ENCODE results near the gene GHR.
"Not testable (repeated sequence)": the region's sequence is repeated elsewhere in the genome, so short reads cannot be mapped to it uniquely, and the experiment has no call there.

The GHR gene

GRCh38 chr5:42675602-42676001 lies 252.4 kb downstream of the GHR start:
- no peak overlapping the region for H3K27ac ChIP-seq
- DNase-seq (ENCODE audit: low read depth, low spot score): no peak

DNA sequence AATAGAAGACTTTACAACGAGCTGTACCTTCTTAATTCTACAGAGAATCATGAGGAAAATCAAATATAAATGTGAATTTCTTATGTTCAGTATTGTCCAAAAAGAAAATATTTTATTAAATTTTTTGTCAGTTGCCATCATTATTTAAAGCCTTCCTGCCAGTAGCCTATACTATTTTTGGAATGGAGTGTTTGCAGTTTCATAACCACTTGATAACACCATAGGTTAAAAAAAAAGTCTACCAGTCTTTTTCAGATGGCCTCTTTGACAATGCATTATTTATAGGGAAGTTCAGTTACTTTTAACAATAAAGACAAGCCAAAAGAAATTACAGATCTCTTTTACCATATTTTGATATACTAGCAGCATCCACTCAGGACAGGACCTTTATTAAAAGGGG lies 253.1 kb downstream of the GHR start:
- H3K27ac ChIP-seq: no peak overlapping the region
- no peak for DNase-seq (ENCODE audit: low read depth, low spot score)

DNA sequence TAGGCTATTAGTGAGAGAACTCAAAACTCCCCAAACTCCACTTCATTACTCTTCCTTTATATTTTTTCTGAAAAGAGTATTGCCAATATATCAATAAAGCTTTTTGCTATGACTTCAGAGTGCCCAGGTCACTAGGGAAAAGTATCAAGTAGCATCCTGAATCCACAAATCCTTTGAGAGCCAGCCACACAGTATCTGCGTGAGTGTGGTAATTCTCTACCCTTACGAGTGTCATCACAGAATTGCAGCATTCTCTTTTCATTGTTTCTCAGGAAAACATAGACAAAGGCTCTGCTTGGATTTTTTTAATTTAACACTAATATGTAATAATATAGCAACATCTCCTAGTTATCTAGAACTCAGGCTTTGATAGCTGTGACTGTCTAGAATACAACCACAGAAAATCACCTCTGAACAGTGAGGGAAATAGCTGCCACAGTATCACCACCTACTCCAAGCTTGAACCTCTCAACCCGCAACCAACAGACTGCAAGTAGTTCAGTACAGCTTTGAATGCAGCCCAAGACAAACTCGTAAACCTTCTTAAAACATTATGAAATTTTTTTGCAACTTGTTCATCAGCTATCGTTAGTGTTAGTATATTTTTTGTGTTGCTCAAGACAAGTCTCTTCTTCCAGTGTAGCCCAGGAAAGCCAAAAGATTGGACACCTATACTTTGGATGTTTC lies 254.1 kb downstream of the GHR start:
- H3K27ac ChIP-seq: no peak overlapping the region
- no peak for DNase-seq (ENCODE audit: low read depth, low spot score)

- H3K27ac ChIP-seq: no peak overlapping the region
- no peak for DNase-seq (ENCODE audit: low read depth, low spot score)
Observed at GRCh38 chr5:42680046-42680445, 256.8 kb downstream of the GHR start.

GRCh38 chr5:42685078-42685477 lies 261.8 kb downstream of the GHR start:
- H3K27ac ChIP-seq; DNase-seq (ENCODE audit: low read depth, low spot score): not testable (repeated sequence)

DNA sequence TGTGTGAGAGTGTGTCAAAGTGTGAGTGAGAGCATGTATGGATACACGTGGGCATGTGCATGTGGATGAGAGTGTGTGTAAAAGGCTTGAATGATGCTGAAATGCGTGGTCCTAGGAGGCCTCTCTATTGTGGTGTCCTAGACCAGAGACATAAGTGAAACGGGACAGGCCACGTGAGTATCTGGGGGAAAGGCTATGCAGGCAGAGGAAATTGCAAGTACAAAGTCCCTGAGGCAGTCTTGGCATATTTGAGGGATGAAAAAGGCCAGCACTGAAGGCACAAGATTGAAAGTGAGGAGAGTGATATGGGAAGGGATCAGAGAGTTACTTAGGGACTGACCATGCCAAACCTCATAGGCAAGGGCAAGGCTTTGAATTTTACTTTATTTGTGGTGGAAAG lies 266.2 kb downstream of the GHR start:
- no peak overlapping the region for H3K27ac ChIP-seq
- DNase-seq (ENCODE audit: low read depth, low spot score): no peak

DNA sequence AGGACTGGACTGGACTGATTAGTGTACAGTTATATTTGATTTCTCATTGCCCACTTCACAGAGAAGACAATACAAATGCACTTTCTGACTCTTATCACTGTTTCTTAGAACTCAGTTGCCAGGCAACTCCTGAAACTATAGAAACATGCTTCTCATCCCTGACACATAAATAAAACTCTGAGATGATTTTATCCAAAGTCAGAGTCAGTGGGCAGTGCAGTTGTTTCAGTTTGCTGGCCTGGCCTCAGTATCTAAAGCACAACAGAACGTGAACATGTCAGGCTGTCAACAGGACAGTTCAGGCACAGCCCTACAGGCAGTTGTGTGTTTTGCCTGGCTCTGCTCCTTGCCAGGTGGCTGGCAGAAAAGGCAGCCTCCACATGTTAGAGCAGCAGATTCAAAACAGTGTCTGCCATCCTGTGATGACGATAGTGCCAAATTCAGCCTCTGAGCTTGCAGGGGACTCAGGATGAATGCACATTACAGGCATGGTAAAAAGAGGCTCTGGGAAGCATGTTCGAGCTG lies 268.2 kb downstream of the GHR start:
- no peak for DNase-seq (ENCODE audit: low read depth, low spot score)
- no peak overlapping the region for H3K27ac ChIP-seq

- no peak overlapping the region for H3K27ac ChIP-seq
- DNase-seq (ENCODE audit: low read depth, low spot score): no peak
Observed at GRCh38 chr5:42701351-42702059, 278.3 kb downstream of the GHR start.

GRCh38 chr5:42703238-42703637 lies 280.0 kb downstream of the GHR start:
- H3K27ac ChIP-seq: no peak overlapping the region
- no peak for DNase-seq (ENCODE audit: low read depth, low spot score)

GRCh38 chr5:42715785-42716184 lies 292.5 kb downstream of the GHR start:
- no peak overlapping the region for H3K27ac ChIP-seq
- DNase-seq (ENCODE audit: low read depth, low spot score): no peak

GRCh38 chr5:42718591-42718990 lies 295.4 kb downstream of the GHR start:
- no peak for DNase-seq (ENCODE audit: low read depth, low spot score)
- no peak overlapping the region for H3K27ac ChIP-seq

GRCh38 chr5:42719034-42719433 lies 295.8 kb downstream of the GHR start:
- DNase-seq (ENCODE audit: low read depth, low spot score): no peak
- H3K27ac ChIP-seq: no peak overlapping the region

DNA sequence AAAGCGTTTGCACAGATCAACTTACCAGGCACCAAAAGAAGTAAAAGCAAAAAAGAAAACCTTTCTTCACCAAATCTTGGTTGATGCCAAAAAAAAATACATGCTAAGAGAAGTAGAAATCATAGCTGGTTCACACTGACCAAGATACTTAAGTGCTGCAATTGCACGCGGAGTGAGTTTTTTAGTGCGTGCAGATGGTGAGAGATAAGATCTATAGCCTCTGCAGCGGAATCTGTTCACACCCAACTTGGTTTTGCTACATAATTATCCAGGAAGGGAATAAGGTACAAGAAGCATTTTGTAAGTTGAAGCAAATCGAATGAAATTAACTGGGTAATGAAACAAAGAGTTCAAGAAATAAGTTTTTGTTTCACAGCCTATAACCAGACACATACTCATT lies 297.0 kb downstream of the GHR start:
- no peak overlapping the region for H3K27ac ChIP-seq
- no peak for DNase-seq (ENCODE audit: low read depth, low spot score)

GRCh38 chr5:42721484-42721883 lies 298.2 kb downstream of the GHR start:
- DNase-seq (ENCODE audit: low read depth, low spot score): no peak
- H3K27ac ChIP-seq: no peak overlapping the region

GRCh38 chr5:42734531-42735058 lies 311.4 kb downstream of the GHR start:
- not testable (repeated sequence) for H3K27ac ChIP-seq; DNase-seq (ENCODE audit: low read depth, low spot score)

DNA sequence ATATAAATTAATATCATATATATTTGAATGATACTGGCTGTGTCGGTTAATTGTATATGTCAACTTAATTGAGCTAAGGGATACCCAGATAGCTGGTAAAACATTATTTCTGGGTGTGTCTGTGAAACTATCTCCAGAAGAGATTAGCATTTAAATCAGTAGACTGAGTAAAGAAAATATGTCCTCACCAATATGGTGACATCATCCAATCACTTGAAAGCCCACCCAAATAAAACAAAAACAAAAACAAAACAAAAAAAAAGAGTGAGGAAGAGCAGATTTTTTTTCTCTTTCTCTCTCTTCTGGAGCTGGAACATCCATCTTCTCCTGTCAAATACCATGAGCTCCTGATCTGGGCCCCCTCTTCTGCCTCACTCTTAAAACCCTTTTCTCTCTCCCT lies 317.7 kb downstream of the GHR start:
- DNase-seq (ENCODE audit: low read depth, low spot score): no peak
- no peak overlapping the region for H3K27ac ChIP-seq

- DNase-seq (ENCODE audit: low read depth, low spot score): no peak
- H3K27ac ChIP-seq: no peak overlapping the region
Observed at GRCh38 chr5:42745426-42745825, 322.2 kb downstream of the GHR start.

- no peak for DNase-seq (ENCODE audit: low read depth, low spot score)
- H3K27ac ChIP-seq: no peak overlapping the region
Observed at GRCh38 chr5:42745856-42746255, 322.6 kb downstream of the GHR start.

DNA sequence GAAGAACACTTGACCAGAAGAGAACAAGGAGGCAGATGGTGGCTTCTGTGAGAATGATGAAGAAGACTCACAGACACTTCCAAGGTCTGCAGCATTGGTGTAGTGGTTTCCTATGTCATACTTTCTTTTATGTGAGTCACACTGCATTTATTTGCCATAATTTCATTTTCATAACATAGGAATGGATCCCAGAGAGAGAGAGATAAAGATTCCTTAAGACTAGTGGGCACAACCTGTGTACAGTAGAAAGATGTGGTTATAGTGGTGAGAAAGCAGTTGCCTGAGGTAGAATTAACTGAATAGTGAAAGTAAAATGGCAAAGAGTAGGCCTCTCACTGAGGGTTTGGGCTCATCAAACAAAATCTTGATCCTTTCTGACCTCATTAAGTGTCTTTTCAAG lies 325.8 kb downstream of the GHR start:
- DNase-seq (ENCODE audit: low read depth, low spot score): peak; percentile 3

GRCh38 chr5:42750507-42750906 lies 327.3 kb downstream of the GHR start:
- no peak for DNase-seq (ENCODE audit: low read depth, low spot score)
- no peak overlapping the region for H3K27ac ChIP-seq

More for the DNA sequence above, 325.8 kb downstream of the GHR start:
- H3K27ac ChIP-seq: no peak overlapping the region

GRCh38 chr5:42751044-42751443 lies 327.8 kb downstream of the GHR start:
- no peak overlapping the region for H3K27ac ChIP-seq
- peak; percentile 22 for DNase-seq (ENCODE audit: low read depth, low spot score)
